Measurements from ENCODE around the gene HLCS. TPM values are rescaled to one million over a fixed set of nuclear protein-coding genes. Genes with fewer than 3 reads are reported as not detected.

Gene HLCS
- total and polyA plus RNA-seq, 2 of the 8 experiments (the other 6 are each of a cell fraction or from before 2014, with no cell fraction given): 4.7 to 12.2 TPM

GRCh38 chr21:36968976-36969375 lies 2.5 kb upstream of the HLCS start:
- Histone ChIP-seq H2BK12ac (ENCODE audit: low read depth, low read length) (no peak overlapping the region), H2BK20ac (ENCODE audit: low read length) (no peak overlapping the region), H3K27ac (ENCODE audit: low read depth, low read length) (no peak overlapping the region), H3K4ac (replicated peaks; ENCODE audit: insufficient read length, low read depth, low read length) (no peak overlapping the region), H2AK5ac (ENCODE audit: low read depth, low read length) (no peak overlapping the region), H3K56ac (replicated peaks; ENCODE audit: insufficient read length, low read depth, low read length) (no peak overlapping the region), H3K9me3 (ENCODE audit: insufficient read depth in 2 of 2, low read depth in 1 of 2, low read length in 1 of 2) (no peaks in the 10 kb centered on the region), H4K8ac (ENCODE audit: extremely low read depth, insufficient read depth, low read length) (no peak overlapping the region), H3K4me1 (replicated peaks in 1 of 4; ENCODE audit: control insufficient read depth in 3 of 4, insufficient read depth in 4 of 4, low read length in 3 of 4) (peaks cover 0 to 6% (median 1%) of the 10 kb centered on the region in 4 experiments; a peak in 3 of 7 replicates), H2BK15ac (ENCODE audit: low read length) (no peak overlapping the region), H2BK120ac (replicated peaks; ENCODE audit: low read depth, low read length) (no peak overlapping the region), H2AFZ (ENCODE audit: low read length) (no peak overlapping the region), H3K79me2 (ENCODE audit: control insufficient read depth in 1 of 2, insufficient read depth in 2 of 2, low read length in 2 of 2) (no peaks in the 10 kb centered on the region), H3K23me2 (ENCODE audit: low read depth, low read length) (peaks cover 3% of the 10 kb centered on the region; the same call in 1 of the 2 replicates), H4K20me1 (replicated peaks in 1 of 2; ENCODE audit: control insufficient read depth in 1 of 2, insufficient read depth in 2 of 2, low read length in 2 of 2) (no peaks in the 10 kb centered on the region), H3K36me3 (ENCODE audit: control insufficient read depth in 2 of 4, insufficient read depth in 4 of 4, low read length in 3 of 4) (no peaks in the 10 kb centered on the region), H3K23ac (ENCODE audit: insufficient read length) (no peak overlapping the region), H3K4me2 (ENCODE audit: insufficient read depth in 1 of 2, low read depth in 2 of 2, low read length in 2 of 2) (no peak overlapping the region), H3K14ac (ENCODE audit: insufficient read length) (no peak overlapping the region), H3K9ac (replicated peaks in 1 of 4; ENCODE audit: extremely low read depth in 1 of 4, low read depth in 3 of 4, low read length in 3 of 4) (no peak overlapping the region), H3K27me3 (replicated peaks in 1 of 4; ENCODE audit: control insufficient read depth in 3 of 4, extremely low read depth in 1 of 4, insufficient read depth in 3 of 4, low read length in 3 of 4) (no peaks in the 10 kb centered on the region), H3K18ac (ENCODE audit: extremely low read depth, low read length) (no peak overlapping the region), H4K91ac (replicated peaks; ENCODE audit: insufficient read length, low read length) (no peak overlapping the region), H2BK5ac (ENCODE audit: low read depth, low read length) (no peak overlapping the region), H3K4me3 (ENCODE audit: extremely low read depth in 1 of 4, insufficient read depth in 2 of 4, low read depth in 3 of 4, low read length in 4 of 4) (no peak overlapping the region), H3K79me1 (ENCODE audit: low read depth, low read length) (no peaks in the 10 kb centered on the region), H4K5ac (ENCODE audit: insufficient read length, low read depth, low read length) (no peak overlapping the region)
- 100% methylated on average over 1 of the region's 1 CpG; no CpG with 5 or more reads in 1 of the 2 experiments for WGBS, 2 experiments (ENCODE audit: extremely low coverage in 1 of 2, insufficient coverage in 1 of 2, insufficient read length in 1 of 2, insufficient replicate concordance in 2 of 2, low coverage in 1 of 2, low lambda C conversion rate in 2 of 2, missing lambda C conversion rate in 1 of 2)
- TF ChIP-seq KDM1A (IDR thresholded peaks at IDR 0.05; ENCODE audit: borderline replicate concordance, low read length) (no peak), RBBP5 (IDR thresholded peaks at IDR 0.05; ENCODE audit: borderline replicate concordance, low read depth, low read length) (no peak), HDAC6 (IDR thresholded peaks at IDR 0.05; ENCODE audit: low read depth, low read length) (no peak), HDAC2 (IDR thresholded peaks at IDR 0.05; ENCODE audit: borderline replicate concordance in 1 of 2, low read depth in 2 of 2, low read length in 2 of 2) (no peak), KDM4A (IDR thresholded peaks at IDR 0.05; ENCODE audit: low read depth, low read length, severe bottlenecking) (no peak), FOSL1 (IDR thresholded peaks at IDR 0.05; ENCODE audit: insufficient read depth, low read depth, low read length) (no peak), JUN (IDR thresholded peaks at IDR 0.05; ENCODE audit: low read depth, low read length) (no peak), POLR2A (IDR thresholded peaks at IDR 0.05; ENCODE audit: control extremely low read depth in 1 of 2, low read depth in 2 of 2, low read length in 2 of 2) (no peak), SRF (IDR thresholded peaks at IDR 0.05; ENCODE audit: low read depth, low read length) (no peak), RFX5 (IDR thresholded peaks at IDR 0.05; ENCODE audit: borderline replicate concordance, low read depth, low read length) (no peak), CBX8 (IDR thresholded peaks at IDR 0.05; ENCODE audit: borderline replicate concordance, low read depth, low read length) (no peak)
- FAIRE-seq (no peak), DNase-seq (ENCODE audit: low read depth in 1 of 2, low spot score in 2 of 2) (no peak)
- POLR2A ChIA-PET (ENCODE audit: partially characterized antibody): interaction anchor here (1.0 to 1.6 kb wide), 2 partner anchors 10 to 103 kb away, joined by 3 to 4 read pairs; no protein-coding TSS in a partner anchor
- CTCF ChIA-PET (ENCODE audit: partially characterized antibody): interaction anchor here (1.0 to 1.2 kb wide), 2 partner anchors 8 to 226 kb away, joined by 3 to 4 read pairs; no protein-coding TSS in a partner anchor

Data from H1 (cell line).